Osteocyte (in vitro differentiated cells): ENCODE data around the gene SPAG9. TPM values are rescaled to one million over a fixed set of nuclear protein-coding genes. Genes with fewer than 3 reads are reported as not detected.

ENCODE experiments used
- DNase-seq: peaks from one replicate; pipeline ENCODE4 v3.0.0; 2021; ENCODE audit warnings: mixed read lengths; ENCODE audit not compliant: unreplicated experiment; ENCODE audit errors: extremely low spot score
- H3K27ac Mint-ChIP-seq: one replicate; pipeline ENCODE4 v1.8.0; 2021; ENCODE audit warnings: mild to moderate bottlenecking, mixed read lengths; ENCODE audit not compliant: unreplicated experiment
- H3K27me3 Mint-ChIP-seq: one replicate; pipeline ENCODE4 v1.8.0; 2021; ENCODE audit warnings: mixed read lengths; ENCODE audit not compliant: unreplicated experiment
- H3K36me3 Mint-ChIP-seq: one replicate; pipeline ENCODE4 v1.8.0; 2021; ENCODE audit warnings: mixed read lengths; ENCODE audit not compliant: unreplicated experiment
- H3K4me1 Mint-ChIP-seq: one replicate; pipeline ENCODE4 v1.8.0; 2021; ENCODE audit warnings: mixed read lengths; ENCODE audit not compliant: unreplicated experiment
- H3K4me3 Mint-ChIP-seq: one replicate; pipeline ENCODE4 v1.8.0; 2021; ENCODE audit warnings: mild to moderate bottlenecking, moderate library complexity, mixed read lengths; ENCODE audit not compliant: unreplicated experiment
- H3K9me3 Mint-ChIP-seq: one replicate; pipeline ENCODE4 v1.8.0; 2021; ENCODE audit warnings: mixed read lengths; ENCODE audit not compliant: unreplicated experiment
- CTCF ChIP-seq: fragments of 200-600 bp; sonication (generic); IDR thresholded peaks from 2 replicates; pipeline ENCODE4 v1.5.0; 2021; ENCODE audit warnings: antibody characterized with exemption, mild to moderate bottlenecking, moderate library complexity
- total RNA-seq: library from RNA; stranded (reverse); gene quantifications from 2 replicates; pipeline ENCODE4 v1.2.1, GENCODE V29; 2021

The SPAG9 gene
- total RNA-seq, 1 donor from 2014 or later, result 100 TPM

DNA sequence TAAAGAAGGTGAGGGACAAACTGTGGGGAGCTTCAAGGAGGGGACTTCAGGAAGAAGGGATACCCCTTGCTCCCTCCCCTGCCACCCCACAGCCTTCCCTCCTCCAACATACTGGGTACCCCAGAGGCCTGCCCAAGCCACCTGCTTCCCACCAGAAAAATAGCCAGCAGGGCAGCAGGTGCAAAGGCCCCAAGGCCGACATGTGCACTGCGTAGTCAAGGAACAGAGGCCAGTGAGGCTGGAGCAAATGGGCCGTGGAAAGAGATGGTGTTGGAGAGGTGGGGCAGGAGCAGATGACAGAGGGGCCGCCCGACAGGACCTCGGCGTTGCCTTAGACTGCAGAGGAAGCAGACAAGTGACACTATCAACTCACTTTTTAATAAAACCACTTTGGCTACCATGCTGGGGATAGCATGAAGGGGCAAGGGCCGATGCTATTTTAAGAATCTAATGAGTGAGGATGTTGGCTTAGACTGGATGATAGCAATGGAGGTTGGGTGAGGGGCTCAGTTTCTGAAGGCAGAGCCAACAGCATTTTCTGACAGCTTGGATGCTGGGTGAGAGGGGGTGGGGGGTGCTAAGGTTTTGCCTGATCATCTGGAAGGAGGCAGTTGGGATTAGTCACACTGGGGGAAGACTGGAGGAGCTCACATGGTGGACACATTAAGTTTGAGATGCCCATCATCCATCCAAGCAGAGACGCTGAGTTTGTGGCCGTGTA lies 181.7 kb downstream of the SPAG9 start:
- TF ChIP-seq CTCF, result no peak
- no peak overlapping the region for H3K4me3 Mint-ChIP-seq
- no peak overlapping the region for H3K27ac Mint-ChIP-seq
- H3K9me3 Mint-ChIP-seq, result no peaks in the 10 kb centered on the region
- no peaks in the 10 kb centered on the region for H3K36me3 Mint-ChIP-seq
- DNase-seq, result no peak
- H3K4me1 Mint-ChIP-seq, result peaks cover 5% of the 10 kb centered on the region
- no peaks in the 10 kb centered on the region for H3K27me3 Mint-ChIP-seq

DNA sequence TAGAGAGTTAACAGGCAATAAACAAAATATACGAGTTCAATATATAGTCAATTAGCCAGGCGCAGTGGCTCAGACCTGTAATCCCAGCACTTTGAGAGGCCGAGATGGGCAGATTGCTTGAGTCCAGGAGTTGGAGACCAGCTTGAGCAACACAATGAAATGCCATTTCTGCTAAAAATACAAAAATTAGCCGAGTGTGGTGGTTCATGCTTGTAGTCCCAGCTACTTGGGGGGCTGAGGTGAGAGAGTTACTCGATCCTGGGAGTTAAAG lies 184.7 kb downstream of the SPAG9 start:
- no peak for DNase-seq
- Mint-ChIP-seq H3K9me3 (no peaks in the 10 kb centered on the region), H3K36me3 (no peaks in the 10 kb centered on the region), H3K27ac (no peak overlapping the region), H3K4me1 (peaks cover 20% of the 10 kb centered on the region), H3K27me3 (no peaks in the 10 kb centered on the region), H3K4me3 (no peak overlapping the region)
- no peak for TF ChIP-seq CTCF

DNA sequence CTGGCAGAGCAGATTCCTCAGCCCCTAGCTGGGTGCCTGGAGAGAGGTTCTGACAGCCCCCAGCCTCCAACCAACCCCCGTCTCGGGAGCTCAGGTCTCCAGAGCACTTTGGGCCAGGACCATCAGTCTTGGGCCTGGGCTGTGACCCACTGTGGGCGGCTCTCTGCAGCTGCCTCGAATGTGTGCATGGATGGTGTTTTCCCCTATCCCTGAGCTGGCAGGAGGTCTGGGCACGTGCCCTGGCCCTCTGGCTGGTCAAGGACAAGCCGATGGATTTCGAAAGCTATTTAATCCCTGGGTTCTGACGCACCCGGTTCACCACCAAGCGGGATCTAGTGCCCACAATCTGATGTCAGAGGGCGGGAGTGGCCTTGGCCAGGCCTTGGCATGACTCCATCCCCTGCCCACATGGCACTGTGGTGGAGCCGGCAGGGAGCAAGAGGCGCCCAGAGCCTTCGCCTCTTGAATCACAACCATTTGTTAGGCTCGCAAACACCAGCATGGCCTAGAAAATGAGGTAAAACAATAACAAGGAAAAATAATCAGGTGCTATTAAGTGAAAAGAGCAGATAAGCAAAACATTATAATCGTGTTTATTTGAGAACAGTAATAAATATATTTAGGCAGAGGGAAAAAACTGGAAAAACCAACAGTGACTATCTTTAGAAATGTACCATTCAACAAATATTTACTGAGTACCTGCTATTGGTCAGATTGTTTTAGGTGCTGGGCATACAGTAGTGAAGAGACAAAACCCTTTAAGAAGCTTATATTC lies 185.3 kb downstream of the SPAG9 start:
- Mint-ChIP-seq H3K36me3 (no peaks in the 10 kb centered on the region), H3K27ac (no peak overlapping the region), H3K4me3 (no peak overlapping the region), H3K27me3 (no peaks in the 10 kb centered on the region), H3K9me3 (no peaks in the 10 kb centered on the region), H3K4me1 (peaks cover 23% of the 10 kb centered on the region)
- no peak for TF ChIP-seq CTCF
- no peak for DNase-seq

- no peaks in the 10 kb centered on the region for H3K27me3 Mint-ChIP-seq
- H3K4me1 Mint-ChIP-seq, result peaks cover 23% of the 10 kb centered on the region
- H3K4me3 Mint-ChIP-seq, result no peak overlapping the region
- no peaks in the 10 kb centered on the region for H3K9me3 Mint-ChIP-seq
- no peak for TF ChIP-seq CTCF
- no peak for DNase-seq
- H3K27ac Mint-ChIP-seq, result no peak overlapping the region
- H3K36me3 Mint-ChIP-seq, result no peaks in the 10 kb centered on the region
Measured at GRCh38 chr17:50934672-50935220, 185.9 kb downstream of the SPAG9 start.

GRCh38 chr17:50934161-50934560 lies 186.5 kb downstream of the SPAG9 start:
- H3K4me3 Mint-ChIP-seq, result no peak overlapping the region
- no peaks in the 10 kb centered on the region for H3K9me3 Mint-ChIP-seq
- no peak for TF ChIP-seq CTCF
- H3K4me1 Mint-ChIP-seq, result peaks cover 23% of the 10 kb centered on the region
- no peaks in the 10 kb centered on the region for H3K27me3 Mint-ChIP-seq
- no peak for DNase-seq
- no peaks in the 10 kb centered on the region for H3K36me3 Mint-ChIP-seq
- H3K27ac Mint-ChIP-seq, result no peak overlapping the region
